ENCODE results near the gene F2.

GRCh38 chr11:46743043-46743442 lies 24.0 kb downstream of the F2 start:
- no peak for TF ChIP-seq POLR2A (IDR thresholded peaks at IDR 0.05; ENCODE audit: low read length)
- no peak for TF ChIP-seq GATA1 (IDR thresholded peaks at IDR 0.05; ENCODE audit: low read depth, low read length)
